NCI-H2107 treated with DMSO at 0.1 percent for 48 hours (cell line): Measurements from ENCODE around the gene STIM2.

Experiments used
- DNase-seq: peaks from one replicate; lab custom pipeline; 2025; ENCODE audit not compliant: unreplicated experiment; lab: John Stamatoyannopoulos, UW

Gene STIM2

GRCh38 chr4:26896636-26897035 lies 36.0 kb downstream of the STIM2 start:
- no peak for DNase-seq

GRCh38 chr4:26899991-26900390 lies 39.4 kb downstream of the STIM2 start:
- DNase-seq = no peak

- no peak for DNase-seq
Measured at GRCh38 chr4:26900765-26901164, 40.1 kb downstream of the STIM2 start.

- no peak for DNase-seq
Measured at GRCh38 chr4:26905172-26905571, 44.5 kb downstream of the STIM2 start.

GRCh38 chr4:26907731-26908599 lies 47.3 kb downstream of the STIM2 start:
- DNase-seq = no peak

GRCh38 chr4:26909369-26909768 lies 48.7 kb downstream of the STIM2 start:
- DNase-seq = no peak

GRCh38 chr4:26911254-26911653 lies 50.6 kb downstream of the STIM2 start:
- DNase-seq = no peak

- DNase-seq = no peak
Measured at GRCh38 chr4:26912069-26912468, 51.4 kb downstream of the STIM2 start.

GRCh38 chr4:26912810-26913209 lies 52.2 kb downstream of the STIM2 start:
- DNase-seq = no peak

GRCh38 chr4:26916195-26916594 lies 55.6 kb downstream of the STIM2 start:
- no peak for DNase-seq

GRCh38 chr4:26930964-26931363 lies 70.3 kb downstream of the STIM2 start:
- no peak for DNase-seq

- DNase-seq = peak; percentile 5
Measured at GRCh38 chr4:26931451-26931850, 70.8 kb downstream of the STIM2 start.

- DNase-seq = no peak
Measured at GRCh38 chr4:26931966-26932365, 71.3 kb downstream of the STIM2 start.

GRCh38 chr4:26935397-26935796 lies 74.8 kb downstream of the STIM2 start:
- no peak for DNase-seq

GRCh38 chr4:26936284-26937065 lies 75.8 kb downstream of the STIM2 start:
- no peak for DNase-seq

- no peak for DNase-seq
Measured at GRCh38 chr4:26937139-26937538, 76.5 kb downstream of the STIM2 start.

GRCh38 chr4:26937567-26937966 lies 76.9 kb downstream of the STIM2 start:
- no peak for DNase-seq

GRCh38 chr4:26938516-26938915 lies 77.9 kb downstream of the STIM2 start:
- no peak for DNase-seq

- no peak for DNase-seq
Measured at GRCh38 chr4:26941951-26942350, 81.3 kb downstream of the STIM2 start.

GRCh38 chr4:26942871-26943270 lies 82.2 kb downstream of the STIM2 start:
- DNase-seq = no peak

- DNase-seq = no peak
Measured at GRCh38 chr4:26943391-26943790, 82.8 kb downstream of the STIM2 start.

- no peak for DNase-seq
Measured at GRCh38 chr4:26945794-26946193, 85.2 kb downstream of the STIM2 start.
